K562 (cell line): Measurements from ENCODE around the gene STX7. TPM values are rescaled to one million over a fixed set of nuclear protein-coding genes. Genes with fewer than 3 reads are reported as not detected.

Experiments used
- ATAC-seq: fragments of 200-7000 bp; cut with Tn5 transposase; 3 replicates; pipeline ENCODE4 v1.9.1; 2020; ENCODE audit warnings: moderate library complexity
- BruUV-seq: library from RNA; stranded (reverse); fragments of 400-500 nt; replicated peaks from 2 replicates; lab custom pipeline; 2021; lab: Mats Ljungman, UMichigan
- CTCF ChIA-PET: fragments of 300-600 bp; formaldehyde crosslinking; extraction: SDS; loops from one replicate; lab custom pipeline; 2021; ENCODE audit warnings: low intra/inter-chr PET ratio; lab: Yijun Ruan, JAX
- POLR2A ChIA-PET: fragments of 300-600, 350-650 bp; sonication (Branson Sonifier 250); formaldehyde crosslinking; extraction: SDS; loops from one replicate; lab custom pipeline; 2021; ENCODE audit warnings: antibody characterized with exemption, inconsistent platforms; lab: Yijun Ruan, JAX
- DNase-seq, 4 experiments: peaks; one replicate each; pipeline versions ENCODE4 v3.0.0 to v3.0.0-alpha.2; 2011 to 2018; ENCODE audit warnings: low spot score in 3 of 4, mixed read lengths in 3 of 4; ENCODE audit errors: extremely low read depth in 1 of 4
- FAIRE-seq: peaks from 2 replicates; lab custom pipeline; 2011; peaks lifted over from hg19 to GRCh38; lab: Jason Lieb, UNC
- H2AFZ ChIP-seq: 2 replicates; pipeline ENCODE4 v1.6.0; 2011; ENCODE audit warnings: low read depth, low read length, control low read depth, inconsistent platforms
- H3K27ac ChIP-seq: fragments of 200-600 bp; 3 replicates; pipeline ENCODE4 v1.8.0; 2011; ENCODE audit warnings: low read depth, mild to moderate bottlenecking, control low read depth, inconsistent platforms, low read length, moderate library complexity, mixed read lengths; ENCODE audit errors: extremely low read depth
- H3K27me3 ChIP-seq, 2 experiments: fragments of 300-600 bp in 1 of 2; 2 replicates in 1 of 2; 3 replicates in 1 of 2; pipeline versions ENCODE4 v1.6.0 to v1.8.0; 2011; ENCODE audit warnings: inconsistent platforms in 2 of 2, low read length in 2 of 2, mild to moderate bottlenecking in 1 of 2, mixed read lengths in 1 of 2, moderate library complexity in 1 of 2; ENCODE audit not compliant: control insufficient read depth in 2 of 2, insufficient read depth in 2 of 2
- H3K36me3 ChIP-seq: fragments of 300-600 bp; 3 replicates; pipeline ENCODE4 v1.8.0; 2011; ENCODE audit warnings: mild to moderate bottlenecking, low read length, inconsistent platforms; ENCODE audit not compliant: control insufficient read depth, insufficient read depth
- H3K4me1 ChIP-seq, 2 experiments: fragments of 200-600 bp in 1 of 2; replicated peaks in 1 of 2; 2 replicates in 1 of 2; 3 replicates in 1 of 2; pipeline versions ENCODE4 v1.5.1 to v1.8.0; 2011; ENCODE audit warnings: inconsistent platforms in 2 of 2, low read length in 2 of 2, mild to moderate bottlenecking in 1 of 2, mixed read lengths in 1 of 2, moderate library complexity in 1 of 2; ENCODE audit not compliant: control insufficient read depth in 2 of 2, insufficient read depth in 2 of 2
- H3K4me2 ChIP-seq: 2 replicates; pipeline ENCODE4 v1.6.1; 2011; ENCODE audit warnings: low read length, control low read depth, inconsistent platforms, mixed read lengths; ENCODE audit not compliant: insufficient read depth
- H3K4me3 ChIP-seq: fragments of 200-600 bp; sonication (generic), shearing (Covaris generic); 2 replicates; pipeline ENCODE4 v1.5.1; 2016; ENCODE audit warnings: control low read depth, inconsistent platforms
- H3K79me2 ChIP-seq: fragments of 200-600 bp; 3 replicates; pipeline ENCODE4 v1.8.0; 2011; ENCODE audit warnings: low read length, inconsistent platforms; ENCODE audit not compliant: control insufficient read depth, insufficient read depth
- H3K9ac ChIP-seq, 2 experiments: 2 replicates each; pipeline versions ENCODE4 v1.6.0 to v1.6.1; 2011; ENCODE audit warnings: low read depth in 2 of 2, low read length in 2 of 2, control low read depth in 1 of 2, inconsistent platforms in 1 of 2, mild to moderate bottlenecking in 1 of 2, mixed read lengths in 1 of 2; ENCODE audit not compliant: insufficient read depth in 1 of 2
- H3K9me1 ChIP-seq: one replicate; pipeline ENCODE4 v1.6.0; 2011; ENCODE audit warnings: inconsistent platforms, mild to moderate bottlenecking, low read length, moderate library complexity; ENCODE audit not compliant: control insufficient read depth, insufficient read depth
- H3K9me3 ChIP-seq: replicated peaks from 2 replicates; pipeline ENCODE4 v1.5.1; 2011; ENCODE audit warnings: low read depth, low read length, inconsistent platforms; ENCODE audit not compliant: control insufficient read depth, insufficient read depth
- H4K20me1 ChIP-seq: replicated peaks from 2 replicates; pipeline ENCODE4 v1.6.1; 2011; ENCODE audit warnings: low read length, inconsistent platforms, mixed read lengths; ENCODE audit not compliant: control insufficient read depth, insufficient read depth
- KDM2B ChIP-seq: fragments of 250-450 bp; sonication (Bioruptor Pico); IDR thresholded peaks from 2 replicates; pipeline ENCODE4 v1.8.0; 2021; ENCODE audit warnings: mild to moderate bottlenecking, moderate library complexity
- KLF1 ChIP-seq: fragments of 450-650 bp; IDR thresholded peaks from 2 replicates; pipeline ENCODE4 v1.6.1; 2016; ENCODE audit warnings: missing genetic modification characterization, missing compliant biosample characterization
- SAP30 ChIP-seq: fragments of 200-600 bp; sonication (generic); IDR thresholded peaks from 2 replicates; pipeline ENCODE4 v1.6.1; 2012; ENCODE audit warnings: borderline replicate concordance, low read depth, mild to moderate bottlenecking, moderate library complexity, low read length, control low read depth, inconsistent platforms; ENCODE audit not compliant: insufficient read depth, poor library complexity, severe bottlenecking
- ZC3H11A ChIP-seq: IDR thresholded peaks from 2 replicates; pipeline ENCODE4 v1.6.1; 2012; ENCODE audit warnings: low read depth, low read length, improper control_type of control experiment
- ZNF316 ChIP-seq: fragments of 450-650 bp; IDR thresholded peaks from 2 replicates; pipeline ENCODE4 v1.6.1; 2016
- ZNF75A ChIP-seq: fragments of 450-650 bp; formaldehyde crosslinking; IDR thresholded peaks from 2 replicates; pipeline ENCODE4 v1.4.0; 2020; ENCODE audit warnings: mild to moderate bottlenecking
- WGBS: fragments of 100-300 bp; shearing (Covaris generic); methylation state at CpG from one replicate; pipeline ENCODE4 v1.1.6; 2016; ENCODE audit warnings: low coverage, mixed read lengths; ENCODE audit not compliant: insufficient coverage; ENCODE audit errors: missing lambda C conversion rate; 5-methylcytosine and 5-hydroxymethylcytosine counted together
- in situ Hi-C: fragments of 300-500 bp; cut with MboI; formaldehyde crosslinking; loops from 4 replicates; pipeline ENCODE4 v1.15.0; 2018; ENCODE audit warnings: inconsistent platforms, mixed read lengths
- intact Hi-C: fragments of 100-400 bp; cut with micrococcal nuclease; formaldehyde crosslinking; loops from 2 replicates; pipeline ENCODE4 v1.14.2; 2022
- polyA plus RNA-seq, 8 experiments: library from polyadenylated mRNA; depleted of rRNA in 4 of 8; stranded (reverse) in 5 of 8; unstranded in 3 of 8; fragments of >200 nt; fragmentation: Nextera tagmentation in 2 of 8; fragmentation: Illumina TruSeq in 1 of 8; extraction: Ambion mirVana in 2 of 8; extraction: Trizol in 1 of 8; gene quantifications; 2 replicates each; pipeline versions ENCODE4 v1.2.1 to v1.2.3, GENCODE V29; 2011 to 2014; ENCODE audit warnings: inconsistent platforms in 1 of 8, missing spikeins in 1 of 8
- total RNA-seq, 7 experiments: library from RNA; depleted of rRNA in 6 of 7; stranded (reverse); fragments of >200 nt in 6 of 7; fragmentation: Illumina TruSeq in 2 of 7; extraction: Trizol in 2 of 7; gene quantifications; 2 replicates each; pipeline versions ENCODE4 v1.2.1 to v1.2.3, GENCODE V29; 2011 to 2021; ENCODE audit warnings: low replicate concordance in 1 of 7
- TF ChIP-seq, protein P1 (sequence below): fragments of 450-650 bp; IDR thresholded peaks from 2 replicates; pipeline ENCODE4 v1.7.1; 2018; ENCODE audit warnings: mild to moderate bottlenecking, low read depth; ENCODE audit not compliant: partially characterized antibody
- TF ChIP-seq, protein P2 (sequence below): fragments of 450-650 bp; conservative IDR thresholded peaks from 2 replicates; pipeline ENCODE4 v1.6.1; 2016; ENCODE audit warnings: missing genetic modification characterization, low read depth, mild to moderate bottlenecking, missing compliant biosample characterization, moderate library complexity
- TF ChIP-seq, protein P3 (sequence below): fragments of 450-650 bp; formaldehyde crosslinking; IDR thresholded peaks from 2 replicates; pipeline ENCODE4 v1.4.0; 2020; ENCODE audit warnings: mild to moderate bottlenecking, moderate library complexity
- TF ChIP-seq, protein P4 (sequence below): fragments of 450-650 bp; formaldehyde crosslinking; IDR thresholded peaks from 2 replicates; pipeline ENCODE4 v1.4.0; 2022; ENCODE audit warnings: mild to moderate bottlenecking, moderate library complexity
- TF ChIP-seq, protein P5 (sequence below): fragments of 250-450 bp; sonication (Bioruptor Pico); IDR thresholded peaks from 2 replicates; pipeline ENCODE4 v1.5.0; 2020; ENCODE audit warnings: mild to moderate bottlenecking, borderline replicate concordance
- TF ChIP-seq, protein P6 (sequence below): fragments of 450-650 bp; formaldehyde crosslinking; IDR thresholded peaks from 2 replicates; pipeline ENCODE4 v1.4.0; 2022; ENCODE audit warnings: missing genetic modification characterization

The STX7 gene
- total and polyA plus RNA-seq, 9 of the 15 experiments (the other 6 are each of a cell fraction or from before 2014, with no cell fraction given), result 13.0 to 34.4 (median 25.3) TPM

DNA sequence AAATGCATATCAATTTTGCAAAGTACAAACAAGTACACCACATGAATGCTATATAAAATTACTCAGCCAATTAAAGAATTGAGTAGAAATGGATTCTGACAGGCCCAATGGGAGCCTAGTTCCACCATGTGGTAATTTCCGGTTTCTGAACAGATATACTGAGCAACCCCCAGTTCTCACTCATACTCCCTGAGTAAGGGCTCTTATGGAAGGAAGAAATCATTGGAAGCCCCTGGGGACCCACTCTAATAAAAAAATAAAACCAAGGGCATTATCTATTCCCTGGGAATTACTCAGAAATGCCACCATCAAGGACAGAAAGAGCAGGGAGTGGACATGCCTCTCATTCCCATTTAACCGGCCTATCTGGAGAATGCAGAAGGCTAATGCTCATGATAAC, 34.6 kb downstream of the STX7 start:
- intact Hi-C loops, result no loop called here
- Histone ChIP-seq H4K20me1 (0 out of 2 replicates have a peak, but pooled peaks cover 6% of the 10 kb centered on the region), H3K27ac (no peak overlapping the region), H2AFZ (no peak overlapping the region), H3K9me3 (no peaks in the 10 kb centered on the region), H3K79me2 (peaks cover 13% of the 10 kb centered on the region; the same call in 2 of the 3 replicates), H3K36me3 (no peaks in the 10 kb centered on the region; the same call in 2 of the 3 replicates), H3K9me1 (no peaks in the 10 kb centered on the region), H3K9ac (no peak overlapping the region), H3K27me3 (no peaks in the 10 kb centered on the region), H3K4me2 (no peak overlapping the region), H3K4me1 (peaks cover 0 to 11% of the 10 kb centered on the region in 2 experiments; a peak in 2 of 5 replicates), H3K4me3 (no peak overlapping the region)
- BruUV-seq, result no TSS peak
- WGBS, result 53% methylated on average over 2 of the region's 2 CpGs
- peak; percentile 47 for ATAC-seq
- ChIA-PET CTCF (no interaction called here), POLR2A (no interaction called here)
- no peak for DNase-seq
- no peak for FAIRE-seq
- in situ Hi-C loops, result no loop called here
- no peak for TF ChIP-seq ZC3H11A
- TF ChIP-seq, protein P1, sequence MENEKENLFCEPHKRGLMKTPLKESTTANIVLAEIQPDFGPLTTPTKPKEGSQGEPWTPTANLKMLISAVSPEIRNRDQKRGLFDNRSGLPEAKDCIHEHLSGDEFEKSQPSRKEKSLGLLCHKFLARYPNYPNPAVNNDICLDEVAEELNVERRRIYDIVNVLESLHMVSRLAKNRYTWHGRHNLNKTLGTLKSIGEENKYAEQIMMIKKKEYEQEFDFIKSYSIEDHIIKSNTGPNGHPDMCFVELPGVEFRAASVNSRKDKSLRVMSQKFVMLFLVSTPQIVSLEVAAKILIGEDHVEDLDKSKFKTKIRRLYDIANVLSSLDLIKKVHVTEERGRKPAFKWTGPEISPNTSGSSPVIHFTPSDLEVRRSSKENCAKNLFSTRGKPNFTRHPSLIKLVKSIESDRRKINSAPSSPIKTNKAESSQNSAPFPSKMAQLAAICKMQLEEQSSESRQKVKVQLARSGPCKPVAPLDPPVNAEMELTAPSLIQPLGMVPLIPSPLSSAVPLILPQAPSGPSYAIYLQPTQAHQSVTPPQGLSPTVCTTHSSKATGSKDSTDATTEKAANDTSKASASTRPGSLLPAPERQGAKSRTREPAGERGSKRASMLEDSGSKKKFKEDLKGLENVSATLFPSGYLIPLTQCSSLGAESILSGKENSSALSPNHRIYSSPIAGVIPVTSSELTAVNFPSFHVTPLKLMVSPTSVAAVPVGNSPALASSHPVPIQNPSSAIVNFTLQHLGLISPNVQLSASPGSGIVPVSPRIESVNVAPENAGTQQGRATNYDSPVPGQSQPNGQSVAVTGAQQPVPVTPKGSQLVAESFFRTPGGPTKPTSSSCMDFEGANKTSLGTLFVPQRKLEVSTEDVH, result no peak
- TF ChIP-seq, protein P2, sequence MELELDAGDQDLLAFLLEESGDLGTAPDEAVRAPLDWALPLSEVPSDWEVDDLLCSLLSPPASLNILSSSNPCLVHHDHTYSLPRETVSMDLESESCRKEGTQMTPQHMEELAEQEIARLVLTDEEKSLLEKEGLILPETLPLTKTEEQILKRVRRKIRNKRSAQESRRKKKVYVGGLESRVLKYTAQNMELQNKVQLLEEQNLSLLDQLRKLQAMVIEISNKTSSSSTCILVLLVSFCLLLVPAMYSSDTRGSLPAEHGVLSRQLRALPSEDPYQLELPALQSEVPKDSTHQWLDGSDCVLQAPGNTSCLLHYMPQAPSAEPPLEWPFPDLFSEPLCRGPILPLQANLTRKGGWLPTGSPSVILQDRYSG, result no peak
- no peak for TF ChIP-seq KLF1
- TF ChIP-seq KDM2B (CRISPR knock-in tag), result no peak
- TF ChIP-seq, protein P3, sequence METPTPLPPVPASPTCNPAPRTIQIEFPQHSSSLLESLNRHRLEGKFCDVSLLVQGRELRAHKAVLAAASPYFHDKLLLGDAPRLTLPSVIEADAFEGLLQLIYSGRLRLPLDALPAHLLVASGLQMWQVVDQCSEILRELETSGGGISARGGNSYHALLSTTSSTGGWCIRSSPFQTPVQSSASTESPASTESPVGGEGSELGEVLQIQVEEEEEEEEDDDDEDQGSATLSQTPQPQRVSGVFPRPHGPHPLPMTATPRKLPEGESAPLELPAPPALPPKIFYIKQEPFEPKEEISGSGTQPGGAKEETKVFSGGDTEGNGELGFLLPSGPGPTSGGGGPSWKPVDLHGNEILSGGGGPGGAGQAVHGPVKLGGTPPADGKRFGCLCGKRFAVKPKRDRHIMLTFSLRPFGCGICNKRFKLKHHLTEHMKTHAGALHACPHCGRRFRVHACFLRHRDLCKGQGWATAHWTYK, result no peak
- TF ChIP-seq, protein P4, sequence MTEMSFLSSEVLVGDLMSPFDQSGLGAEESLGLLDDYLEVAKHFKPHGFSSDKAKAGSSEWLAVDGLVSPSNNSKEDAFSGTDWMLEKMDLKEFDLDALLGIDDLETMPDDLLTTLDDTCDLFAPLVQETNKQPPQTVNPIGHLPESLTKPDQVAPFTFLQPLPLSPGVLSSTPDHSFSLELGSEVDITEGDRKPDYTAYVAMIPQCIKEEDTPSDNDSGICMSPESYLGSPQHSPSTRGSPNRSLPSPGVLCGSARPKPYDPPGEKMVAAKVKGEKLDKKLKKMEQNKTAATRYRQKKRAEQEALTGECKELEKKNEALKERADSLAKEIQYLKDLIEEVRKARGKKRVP (CRISPR knock-in tag), result no peak
- no peak for TF ChIP-seq ZNF316
- TF ChIP-seq, protein P5, sequence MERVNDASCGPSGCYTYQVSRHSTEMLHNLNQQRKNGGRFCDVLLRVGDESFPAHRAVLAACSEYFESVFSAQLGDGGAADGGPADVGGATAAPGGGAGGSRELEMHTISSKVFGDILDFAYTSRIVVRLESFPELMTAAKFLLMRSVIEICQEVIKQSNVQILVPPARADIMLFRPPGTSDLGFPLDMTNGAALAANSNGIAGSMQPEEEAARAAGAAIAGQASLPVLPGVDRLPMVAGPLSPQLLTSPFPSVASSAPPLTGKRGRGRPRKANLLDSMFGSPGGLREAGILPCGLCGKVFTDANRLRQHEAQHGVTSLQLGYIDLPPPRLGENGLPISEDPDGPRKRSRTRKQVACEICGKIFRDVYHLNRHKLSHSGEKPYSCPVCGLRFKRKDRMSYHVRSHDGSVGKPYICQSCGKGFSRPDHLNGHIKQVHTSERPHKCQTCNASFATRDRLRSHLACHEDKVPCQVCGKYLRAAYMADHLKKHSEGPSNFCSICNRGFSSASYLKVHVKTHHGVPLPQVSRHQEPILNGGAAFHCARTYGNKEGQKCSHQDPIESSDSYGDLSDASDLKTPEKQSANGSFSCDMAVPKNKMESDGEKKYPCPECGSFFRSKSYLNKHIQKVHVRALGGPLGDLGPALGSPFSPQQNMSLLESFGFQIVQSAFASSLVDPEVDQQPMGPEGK, result no peak
- no peak for TF ChIP-seq SAP30
- TF ChIP-seq, protein P6, sequence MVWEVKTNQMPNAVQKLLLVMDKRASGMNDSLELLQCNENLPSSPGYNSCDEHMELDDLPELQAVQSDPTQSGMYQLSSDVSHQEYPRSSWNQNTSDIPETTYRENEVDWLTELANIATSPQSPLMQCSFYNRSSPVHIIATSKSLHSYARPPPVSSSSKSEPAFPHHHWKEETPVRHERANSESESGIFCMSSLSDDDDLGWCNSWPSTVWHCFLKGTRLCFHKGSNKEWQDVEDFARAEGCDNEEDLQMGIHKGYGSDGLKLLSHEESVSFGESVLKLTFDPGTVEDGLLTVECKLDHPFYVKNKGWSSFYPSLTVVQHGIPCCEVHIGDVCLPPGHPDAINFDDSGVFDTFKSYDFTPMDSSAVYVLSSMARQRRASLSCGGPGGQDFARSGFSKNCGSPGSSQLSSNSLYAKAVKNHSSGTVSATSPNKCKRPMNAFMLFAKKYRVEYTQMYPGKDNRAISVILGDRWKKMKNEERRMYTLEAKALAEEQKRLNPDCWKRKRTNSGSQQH (CRISPR knock-in tag), result no peak
- no peak for TF ChIP-seq ZNF75A (CRISPR knock-in tag)
